K562 (cell line): ENCODE measurements around the gene KMT2E. TPM values are rescaled to one million over a fixed set of nuclear protein-coding genes. Genes with fewer than 3 reads are reported as not detected.

Experiments
- ATF7 ChIP-seq: fragments of 450-650 bp; IDR thresholded peaks from 2 replicates; pipeline ENCODE4 v1.7.1; 2014; ENCODE audit warnings: mild to moderate bottlenecking, moderate library complexity
- EP300 ChIP-seq: IDR thresholded peaks from 2 replicates; pipeline ENCODE4 v1.6.1; 2012; ENCODE audit warnings: low read length, improper control_type of control experiment
- ILK ChIP-seq: fragments of 450-650 bp; IDR thresholded peaks from 2 replicates; pipeline ENCODE4 v1.6.1; 2016; ENCODE audit warnings: missing genetic modification characterization, low read depth, mild to moderate bottlenecking, missing compliant biosample characterization, moderate library complexity, borderline replicate concordance
- MED1 ChIP-seq: sonication (generic); formaldehyde crosslinking; IDR thresholded peaks from 2 replicates; pipeline ENCODE4 v1.8.1; 2023; ENCODE audit warnings: missing genetic modification reagents, borderline replicate concordance
- PML ChIP-seq: IDR thresholded peaks from 2 replicates; pipeline ENCODE4 v1.6.1; 2012; ENCODE audit warnings: low read length, inconsistent platforms
- POU5F1 ChIP-seq: fragments of 150-350 bp; IDR thresholded peaks from 2 replicates; pipeline ENCODE4 v1.6.1; 2014; ENCODE audit warnings: borderline replicate concordance, low read length, low read depth, mild to moderate bottlenecking; ENCODE audit not compliant: partially characterized antibody
- SIN3A ChIP-seq, 2 experiments: fragments of 150-350 bp in 1 of 2; IDR thresholded peaks; 2 replicates each; pipeline ENCODE4 v1.6.1; 2011 to 2016; ENCODE audit warnings: borderline replicate concordance in 2 of 2, low read depth in 2 of 2, low read length in 2 of 2, mild to moderate bottlenecking in 2 of 2, moderate library complexity in 2 of 2; ENCODE audit not compliant: control insufficient read depth in 1 of 2
- SMARCA5 ChIP-seq: fragments of 450-650 bp; IDR thresholded peaks from 2 replicates; pipeline ENCODE4 v1.6.1; 2016
- TAF9B ChIP-seq: fragments of 450-650 bp; IDR thresholded peaks from 2 replicates; pipeline ENCODE4 v1.6.1; 2018; ENCODE audit warnings: mild to moderate bottlenecking; ENCODE audit not compliant: partially characterized antibody
- polyA plus RNA-seq, 8 experiments: library from polyadenylated mRNA; depleted of rRNA in 4 of 8; stranded (reverse) in 5 of 8; unstranded in 3 of 8; fragments of >200 nt; fragmentation: Nextera tagmentation in 2 of 8; fragmentation: Illumina TruSeq in 1 of 8; extraction: Ambion mirVana in 2 of 8; extraction: Trizol in 1 of 8; gene quantifications; 2 replicates each; pipeline versions ENCODE4 v1.2.1 to v1.2.3, GENCODE V29; 2011 to 2014; ENCODE audit warnings: inconsistent platforms in 1 of 8, missing spikeins in 1 of 8
- total RNA-seq, 7 experiments: library from RNA; depleted of rRNA in 6 of 7; stranded (reverse); fragments of >200 nt in 6 of 7; fragmentation: Illumina TruSeq in 2 of 7; extraction: Trizol in 2 of 7; gene quantifications; 2 replicates each; pipeline versions ENCODE4 v1.2.1 to v1.2.3, GENCODE V29; 2011 to 2021; ENCODE audit warnings: low replicate concordance in 1 of 7
- TF ChIP-seq, protein P1 (sequence below): fragments of 450-650 bp; formaldehyde crosslinking; IDR thresholded peaks from 2 replicates; pipeline ENCODE4 v1.4.0; 2020; ENCODE audit warnings: mild to moderate bottlenecking, mixed read lengths
- TF ChIP-seq, protein P2 (sequence below): sonication (generic); formaldehyde crosslinking; IDR thresholded peaks from 2 replicates; pipeline ENCODE4 v1.8.1; 2023; ENCODE audit warnings: mild to moderate bottlenecking, missing genetic modification reagents
- TF ChIP-seq, protein P3 (sequence below): fragments of 250-450 bp; sonication (Bioruptor Pico); IDR thresholded peaks from 2 replicates; pipeline ENCODE4 v1.4.0; 2020
- TF ChIP-seq, protein P4 (sequence below): sonication (generic); formaldehyde crosslinking; IDR thresholded peaks from 2 replicates; pipeline ENCODE4 v1.8.0; 2023; ENCODE audit warnings: missing genetic modification reagents, mild to moderate bottlenecking, borderline replicate concordance
- TF ChIP-seq, protein P5 (sequence below): fragments of 250-450 bp; sonication (Bioruptor Pico); IDR thresholded peaks from 2 replicates; pipeline ENCODE4 v1.8.0; 2022; ENCODE audit warnings: inconsistent platforms, mild to moderate bottlenecking, moderate library complexity, borderline replicate concordance

KMT2E gene
- total and polyA plus RNA-seq, 9 of the 15 experiments (the other 6 are each of a cell fraction or from before 2014, with no cell fraction given), result 8.9 to 55.3 (median 38.1) TPM

DNA sequence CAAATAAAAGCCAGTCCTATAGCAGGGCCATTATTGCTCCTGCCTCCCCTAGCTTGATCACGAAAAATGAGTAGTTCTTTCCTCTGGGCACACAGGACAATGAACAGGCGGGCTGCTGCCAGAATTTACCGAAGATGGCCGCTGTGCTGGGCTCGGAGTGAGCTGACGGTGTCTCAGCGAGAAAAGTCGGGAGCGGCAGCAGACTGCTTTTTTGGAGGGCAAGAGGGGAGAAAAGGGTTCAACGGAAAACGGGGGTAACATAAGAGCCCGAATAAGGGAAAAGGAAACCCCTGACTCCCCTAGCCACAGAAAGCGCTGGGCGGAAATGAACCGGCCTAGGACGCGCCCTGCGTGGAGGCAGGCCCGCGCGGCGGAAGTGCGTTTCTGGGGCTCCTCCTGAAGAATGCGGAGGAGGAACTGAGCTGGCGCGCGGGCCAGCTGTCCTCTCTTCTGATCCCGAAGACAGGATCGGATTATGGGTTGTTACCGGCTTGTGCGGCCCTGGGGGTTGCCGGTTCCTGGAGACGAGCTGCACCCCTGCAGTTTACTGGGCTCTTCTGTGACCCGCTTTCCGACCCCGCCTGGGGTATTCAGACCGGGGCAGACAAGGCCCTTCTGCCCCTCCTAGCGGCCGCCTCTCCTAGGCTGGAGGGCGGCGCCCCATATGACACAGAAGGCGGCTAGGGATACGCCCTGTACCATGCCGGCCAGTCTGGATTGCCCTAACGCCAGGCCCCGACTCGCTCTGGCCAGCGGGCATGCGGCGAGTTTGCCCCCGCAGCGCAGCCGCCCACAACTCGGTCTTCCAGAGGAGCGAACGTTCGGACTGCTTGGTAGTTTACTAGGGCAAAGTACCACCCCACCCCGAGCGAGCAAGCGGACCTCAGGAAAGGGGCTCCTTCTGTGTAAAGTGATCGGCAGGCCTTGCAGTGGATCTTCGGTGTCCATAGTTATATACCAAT is 30.1 kb upstream of the KMT2E start (continued):
- TF ChIP-seq, protein P1, sequence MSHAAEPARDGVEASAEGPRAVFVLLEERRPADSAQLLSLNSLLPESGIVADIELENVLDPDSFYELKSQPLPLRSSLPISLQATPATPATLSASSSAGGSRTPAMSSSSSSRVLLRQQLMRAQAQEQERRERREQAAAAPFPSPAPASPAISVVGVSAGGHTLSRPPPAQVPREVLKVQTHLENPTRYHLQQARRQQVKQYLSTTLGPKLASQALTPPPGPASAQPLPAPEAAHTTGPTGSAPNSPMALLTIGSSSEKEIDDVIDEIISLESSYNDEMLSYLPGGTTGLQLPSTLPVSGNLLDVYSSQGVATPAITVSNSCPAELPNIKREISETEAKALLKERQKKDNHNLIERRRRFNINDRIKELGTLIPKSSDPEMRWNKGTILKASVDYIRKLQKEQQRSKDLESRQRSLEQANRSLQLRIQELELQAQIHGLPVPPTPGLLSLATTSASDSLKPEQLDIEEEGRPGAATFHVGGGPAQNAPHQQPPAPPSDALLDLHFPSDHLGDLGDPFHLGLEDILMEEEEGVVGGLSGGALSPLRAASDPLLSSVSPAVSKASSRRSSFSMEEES, result peak; percentile 15
- TF ChIP-seq EP300 (peak; percentile 46), SMARCA5 (no peak), POU5F1 (no peak), MED1 (CRISPR knock-in tag) (no peak), TAF9B (peak; percentile 91), ILK (no peak), ATF7 (peak; percentile 92), PML (peak; percentile 93; the same call in 1 of the 2 replicates), SIN3A (IDR thresholded peaks at IDR 0.05; ENCODE audit: borderline replicate concordance in 2 of 2, control insufficient read depth in 1 of 2, low read depth in 2 of 2, low read length in 2 of 2) (peak; percentile 95 to 97)
- TF ChIP-seq, protein P2, sequence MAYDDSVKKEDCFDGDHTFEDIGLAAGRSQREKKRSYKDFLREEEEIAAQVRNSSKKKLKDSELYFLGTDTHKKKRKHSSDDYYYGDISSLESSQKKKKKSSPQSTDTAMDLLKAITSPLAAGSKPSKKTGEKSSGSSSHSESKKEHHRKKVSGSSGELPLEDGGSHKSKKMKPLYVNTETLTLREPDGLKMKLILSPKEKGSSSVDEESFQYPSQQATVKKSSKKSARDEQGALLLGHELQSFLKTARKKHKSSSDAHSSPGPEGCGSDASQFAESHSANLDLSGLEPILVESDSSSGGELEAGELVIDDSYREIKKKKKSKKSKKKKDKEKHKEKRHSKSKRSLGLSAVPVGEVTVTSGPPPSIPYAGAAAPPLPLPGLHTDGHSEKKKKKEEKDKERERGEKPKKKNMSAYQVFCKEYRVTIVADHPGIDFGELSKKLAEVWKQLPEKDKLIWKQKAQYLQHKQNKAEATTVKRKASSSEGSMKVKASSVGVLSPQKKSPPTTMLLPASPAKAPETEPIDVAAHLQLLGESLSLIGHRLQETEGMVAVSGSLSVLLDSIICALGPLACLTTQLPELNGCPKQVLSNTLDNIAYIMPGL, result no peak
- TF ChIP-seq, protein P3, sequence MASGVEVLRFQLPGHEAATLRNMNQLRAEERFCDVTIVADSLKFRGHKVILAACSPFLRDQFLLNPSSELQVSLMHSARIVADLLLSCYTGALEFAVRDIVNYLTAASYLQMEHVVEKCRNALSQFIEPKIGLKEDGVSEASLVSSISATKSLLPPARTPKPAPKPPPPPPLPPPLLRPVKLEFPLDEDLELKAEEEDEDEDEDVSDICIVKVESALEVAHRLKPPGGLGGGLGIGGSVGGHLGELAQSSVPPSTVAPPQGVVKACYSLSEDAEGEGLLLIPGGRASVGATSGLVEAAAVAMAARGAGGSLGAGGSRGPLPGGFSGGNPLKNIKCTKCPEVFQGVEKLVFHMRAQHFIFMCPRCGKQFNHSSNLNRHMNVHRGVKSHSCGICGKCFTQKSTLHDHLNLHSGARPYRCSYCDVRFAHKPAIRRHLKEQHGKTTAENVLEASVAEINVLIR (CRISPR knock-in tag), result peak; percentile 82
- TF ChIP-seq, protein P4, sequence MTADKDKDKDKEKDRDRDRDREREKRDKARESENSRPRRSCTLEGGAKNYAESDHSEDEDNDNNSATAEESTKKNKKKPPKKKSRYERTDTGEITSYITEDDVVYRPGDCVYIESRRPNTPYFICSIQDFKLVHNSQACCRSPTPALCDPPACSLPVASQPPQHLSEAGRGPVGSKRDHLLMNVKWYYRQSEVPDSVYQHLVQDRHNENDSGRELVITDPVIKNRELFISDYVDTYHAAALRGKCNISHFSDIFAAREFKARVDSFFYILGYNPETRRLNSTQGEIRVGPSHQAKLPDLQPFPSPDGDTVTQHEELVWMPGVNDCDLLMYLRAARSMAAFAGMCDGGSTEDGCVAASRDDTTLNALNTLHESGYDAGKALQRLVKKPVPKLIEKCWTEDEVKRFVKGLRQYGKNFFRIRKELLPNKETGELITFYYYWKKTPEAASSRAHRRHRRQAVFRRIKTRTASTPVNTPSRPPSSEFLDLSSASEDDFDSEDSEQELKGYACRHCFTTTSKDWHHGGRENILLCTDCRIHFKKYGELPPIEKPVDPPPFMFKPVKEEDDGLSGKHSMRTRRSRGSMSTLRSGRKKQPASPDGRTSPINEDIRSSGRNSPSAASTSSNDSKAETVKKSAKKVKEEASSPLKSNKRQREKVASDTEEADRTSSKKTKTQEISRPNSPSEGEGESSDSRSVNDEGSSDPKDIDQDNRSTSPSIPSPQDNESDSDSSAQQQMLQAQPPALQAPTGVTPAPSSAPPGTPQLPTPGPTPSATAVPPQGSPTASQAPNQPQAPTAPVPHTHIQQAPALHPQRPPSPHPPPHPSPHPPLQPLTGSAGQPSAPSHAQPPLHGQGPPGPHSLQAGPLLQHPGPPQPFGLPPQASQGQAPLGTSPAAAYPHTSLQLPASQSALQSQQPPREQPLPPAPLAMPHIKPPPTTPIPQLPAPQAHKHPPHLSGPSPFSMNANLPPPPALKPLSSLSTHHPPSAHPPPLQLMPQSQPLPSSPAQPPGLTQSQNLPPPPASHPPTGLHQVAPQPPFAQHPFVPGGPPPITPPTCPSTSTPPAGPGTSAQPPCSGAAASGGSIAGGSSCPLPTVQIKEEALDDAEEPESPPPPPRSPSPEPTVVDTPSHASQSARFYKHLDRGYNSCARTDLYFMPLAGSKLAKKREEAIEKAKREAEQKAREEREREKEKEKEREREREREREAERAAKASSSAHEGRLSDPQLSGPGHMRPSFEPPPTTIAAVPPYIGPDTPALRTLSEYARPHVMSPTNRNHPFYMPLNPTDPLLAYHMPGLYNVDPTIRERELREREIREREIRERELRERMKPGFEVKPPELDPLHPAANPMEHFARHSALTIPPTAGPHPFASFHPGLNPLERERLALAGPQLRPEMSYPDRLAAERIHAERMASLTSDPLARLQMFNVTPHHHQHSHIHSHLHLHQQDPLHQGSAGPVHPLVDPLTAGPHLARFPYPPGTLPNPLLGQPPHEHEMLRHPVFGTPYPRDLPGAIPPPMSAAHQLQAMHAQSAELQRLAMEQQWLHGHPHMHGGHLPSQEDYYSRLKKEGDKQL (CRISPR knock-in tag), result 0 out of 2 replicates have a peak, but pooled peaks have one; percentile 20
- TF ChIP-seq, protein P5, sequence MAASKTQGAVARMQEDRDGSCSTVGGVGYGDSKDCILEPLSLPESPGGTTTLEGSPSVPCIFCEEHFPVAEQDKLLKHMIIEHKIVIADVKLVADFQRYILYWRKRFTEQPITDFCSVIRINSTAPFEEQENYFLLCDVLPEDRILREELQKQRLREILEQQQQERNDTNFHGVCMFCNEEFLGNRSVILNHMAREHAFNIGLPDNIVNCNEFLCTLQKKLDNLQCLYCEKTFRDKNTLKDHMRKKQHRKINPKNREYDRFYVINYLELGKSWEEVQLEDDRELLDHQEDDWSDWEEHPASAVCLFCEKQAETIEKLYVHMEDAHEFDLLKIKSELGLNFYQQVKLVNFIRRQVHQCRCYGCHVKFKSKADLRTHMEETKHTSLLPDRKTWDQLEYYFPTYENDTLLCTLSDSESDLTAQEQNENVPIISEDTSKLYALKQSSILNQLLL, result no peak
